ENCODE data around the gene CLPSL2.

DNA sequence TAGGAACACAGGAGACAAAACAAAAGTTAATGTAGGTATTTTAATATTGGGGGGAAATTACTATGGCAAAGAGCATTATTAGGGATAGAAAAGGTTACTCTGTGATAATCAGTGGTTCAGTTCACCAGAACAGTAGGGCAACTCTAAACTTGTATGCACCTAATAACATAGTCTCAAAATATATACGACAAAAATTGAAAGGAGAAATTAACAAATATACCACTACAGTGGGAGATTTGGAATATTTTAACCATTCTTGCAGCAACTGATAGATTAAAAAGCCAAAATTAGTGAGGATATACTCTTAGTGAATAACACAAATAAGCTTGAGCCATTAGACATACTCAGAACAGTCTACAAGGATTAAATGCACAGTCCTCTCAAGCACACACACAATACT lies 28.5 kb upstream of the CLPSL2 start:
- TF ChIP-seq, protein P1, sequence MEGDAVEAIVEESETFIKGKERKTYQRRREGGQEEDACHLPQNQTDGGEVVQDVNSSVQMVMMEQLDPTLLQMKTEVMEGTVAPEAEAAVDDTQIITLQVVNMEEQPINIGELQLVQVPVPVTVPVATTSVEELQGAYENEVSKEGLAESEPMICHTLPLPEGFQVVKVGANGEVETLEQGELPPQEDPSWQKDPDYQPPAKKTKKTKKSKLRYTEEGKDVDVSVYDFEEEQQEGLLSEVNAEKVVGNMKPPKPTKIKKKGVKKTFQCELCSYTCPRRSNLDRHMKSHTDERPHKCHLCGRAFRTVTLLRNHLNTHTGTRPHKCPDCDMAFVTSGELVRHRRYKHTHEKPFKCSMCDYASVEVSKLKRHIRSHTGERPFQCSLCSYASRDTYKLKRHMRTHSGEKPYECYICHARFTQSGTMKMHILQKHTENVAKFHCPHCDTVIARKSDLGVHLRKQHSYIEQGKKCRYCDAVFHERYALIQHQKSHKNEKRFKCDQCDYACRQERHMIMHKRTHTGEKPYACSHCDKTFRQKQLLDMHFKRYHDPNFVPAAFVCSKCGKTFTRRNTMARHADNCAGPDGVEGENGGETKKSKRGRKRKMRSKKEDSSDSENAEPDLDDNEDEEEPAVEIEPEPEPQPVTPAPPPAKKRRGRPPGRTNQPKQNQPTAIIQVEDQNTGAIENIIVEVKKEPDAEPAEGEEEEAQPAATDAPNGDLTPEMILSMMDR (IDR thresholded peaks at IDR 0.05): no peak
- TF ChIP-seq POLR2A (IDR thresholded peaks at IDR 0.05): no peak
- TF ChIP-seq POLR2AphosphoS5 (IDR thresholded peaks at IDR 0.05): no peak
